ENCODE results near the gene ADD2.
"Not testable (repeated sequence)": the region's sequence is repeated elsewhere in the genome, so short reads cannot be mapped to it uniquely, and the experiment has no call there.

ADD2 gene

GRCh38 chr2:70767699-70768589, at the start of gene ADD2:
TSS of gene ADD2 (minus strand) at chr2:70768200. CDS start at chr2:70706408, 61,792 bp downstream.
- H3K4me3 ChIP-seq: peak within 1 kb of the TSS; percentile 3 to 47 (median 22)
- H3K27ac ChIP-seq: peak within 1 kb of the TSS in 1 of 21 experiments; percentile 20

- H3K4me3 ChIP-seq: no peak overlapping the region
- H3K27ac ChIP-seq: no peak overlapping the region
Measured at GRCh38 chr2:70817284-70817954, 49.4 kb upstream of the ADD2 start.

GRCh38 chr2:70816726-70817125, 48.7 kb upstream of the ADD2 start:
- Histone ChIP-seq H3K4me3 (no peak overlapping the region), H3K27ac (no peak overlapping the region)

- H3K27ac ChIP-seq: no peak overlapping the region
- no peak overlapping the region for H3K4me3 ChIP-seq
Measured at GRCh38 chr2:70808983-70809958, 41.3 kb upstream of the ADD2 start.

- no peak overlapping the region for H3K27ac ChIP-seq
- H3K4me3 ChIP-seq: no peak overlapping the region
Measured at GRCh38 chr2:70807828-70808118, 39.8 kb upstream of the ADD2 start.

- Histone ChIP-seq H3K27ac (no peak overlapping the region), H3K4me3 (no peak overlapping the region)
Measured at GRCh38 chr2:70807102-70807827, 39.3 kb upstream of the ADD2 start.

- no peak overlapping the region for H3K27ac ChIP-seq
- H3K4me3 ChIP-seq: no peak overlapping the region
Measured at GRCh38 chr2:70806620-70807019, 38.6 kb upstream of the ADD2 start.

GRCh38 chr2:70806013-70806412, 38.0 kb upstream of the ADD2 start:
- H3K27ac ChIP-seq: no peak overlapping the region

GRCh38 chr2:70801607-70802263, 33.7 kb upstream of the ADD2 start:
- H3K27ac ChIP-seq: no peak overlapping the region

More at GRCh38 chr2:70806013-70806412, 38.0 kb upstream of the ADD2 start:
- H3K4me3 ChIP-seq: no peak overlapping the region

GRCh38 chr2:70799706-70800105, 31.7 kb upstream of the ADD2 start:
- Histone ChIP-seq H3K4me3 (no peak overlapping the region), H3K27ac (no peak overlapping the region)

More at GRCh38 chr2:70801607-70802263, 33.7 kb upstream of the ADD2 start:
- no peak overlapping the region for H3K4me3 ChIP-seq

GRCh38 chr2:70797996-70798395, 30.0 kb upstream of the ADD2 start:
- H3K4me3 ChIP-seq, H3K27ac ChIP-seq: not testable (repeated sequence)

- Histone ChIP-seq H3K4me3 (no peak overlapping the region), H3K27ac (no peak overlapping the region)
Measured at GRCh38 chr2:70797506-70797905, 29.5 kb upstream of the ADD2 start.

- Histone ChIP-seq H3K4me3 (no peak overlapping the region), H3K27ac (no peak overlapping the region)
Measured at GRCh38 chr2:70796262-70796661, 28.3 kb upstream of the ADD2 start.

- Histone ChIP-seq H3K27ac (no peak overlapping the region), H3K4me3 (no peak overlapping the region)
Measured at GRCh38 chr2:70795164-70795995, 27.4 kb upstream of the ADD2 start.

GRCh38 chr2:70793450-70793849, 25.4 kb upstream of the ADD2 start:
- Histone ChIP-seq H3K4me3 (no peak overlapping the region), H3K27ac (no peak overlapping the region)

GRCh38 chr2:70790136-70790828, 22.3 kb upstream of the ADD2 start, which contains the start of gene FIGLA:
TSS of gene FIGLA (minus strand) at chr2:70790643. CDS start at chr2:70790638, 5 bp downstream.
- Histone ChIP-seq H3K4me3 (peak within 1 kb of the TSS in 2 of 7 experiments; percentile 8), H3K27ac (no peak within 1 kb of the TSS)

Measured in skin epidermis (tissue), 12 donors.